H1 (cell line): ENCODE data around the gene A2ML1. TPM values are rescaled to one million over a fixed set of nuclear protein-coding genes. Genes with fewer than 3 reads are reported as not detected.

Source experiments
- CTCF ChIA-PET: fragments of 300-600 bp; sonication (Branson Sonifier 250); formaldehyde crosslinking; loops from one replicate; lab custom pipeline; 2021; ENCODE audit not compliant: partially characterized antibody; lab: Charles Lee
- POLR2A ChIA-PET: fragments of 300-600 bp; sonication (Branson Sonifier 250); formaldehyde crosslinking; loops from one replicate; lab custom pipeline; 2021; ENCODE audit warnings: inconsistent platforms; ENCODE audit not compliant: partially characterized antibody; lab: Charles Lee
- DNase-seq, 2 experiments: peaks; one replicate each; pipeline versions ENCODE4 v3.0.0 to v3.0.0-alpha.2; 2010 to 2022; ENCODE audit warnings: low spot score in 2 of 2, low read depth in 1 of 2, mixed read lengths in 1 of 2
- FAIRE-seq: peaks from 2 replicates; lab custom pipeline; 2011; peaks lifted over from hg19 to GRCh38; lab: Jason Lieb, UNC
- H2AFZ ChIP-seq: 2 replicates; pipeline ENCODE4 v1.8.1; 2012; ENCODE audit warnings: low read length, inconsistent platforms
- H2AK5ac ChIP-seq: 2 replicates; pipeline ENCODE4 v1.6.1; 2013; ENCODE audit warnings: low read depth, low read length
- H2BK120ac ChIP-seq: replicated peaks from 2 replicates; pipeline ENCODE3; 2013; ENCODE audit warnings: low read depth, low read length, inconsistent platforms
- H2BK12ac ChIP-seq: 2 replicates; pipeline ENCODE4 v1.6.1; 2013; ENCODE audit warnings: low read depth, low read length
- H2BK15ac ChIP-seq: 2 replicates; pipeline ENCODE4 v1.6.1; 2013; ENCODE audit warnings: low read length
- H2BK20ac ChIP-seq: 2 replicates; pipeline ENCODE4 v1.6.1; 2013; ENCODE audit warnings: low read length
- H2BK5ac ChIP-seq: 2 replicates; pipeline ENCODE4 v1.6.1; 2013; ENCODE audit warnings: low read depth, low read length
- H3K14ac ChIP-seq: 2 replicates; pipeline ENCODE4 v1.6.1; 2013; ENCODE audit warnings: inconsistent platforms; ENCODE audit not compliant: insufficient read length
- H3K18ac ChIP-seq: 2 replicates; pipeline ENCODE4 v1.6.1; 2013; ENCODE audit warnings: low read length; ENCODE audit errors: extremely low read depth
- H3K23ac ChIP-seq: 2 replicates; pipeline ENCODE4 v1.6.1; 2013; ENCODE audit warnings: inconsistent platforms; ENCODE audit not compliant: insufficient read length
- H3K23me2 ChIP-seq: 2 replicates; pipeline ENCODE4 v1.6.1; 2013; ENCODE audit warnings: low read depth, low read length
- H3K27ac ChIP-seq: 2 replicates; pipeline ENCODE4 v1.6.1; 2011; ENCODE audit warnings: low read depth, low read length, inconsistent platforms
- H3K27me3 ChIP-seq, 4 experiments: replicated peaks in 1 of 4; 1 replicate in 1 of 4; 2 replicates in 3 of 4; pipeline versions ENCODE4 v1.6.1 to v1.8.1; 2011 to 2013; ENCODE audit warnings: low read length in 3 of 4, mild to moderate bottlenecking in 3 of 4, inconsistent platforms in 2 of 4, mixed read lengths in 2 of 4, moderate library complexity in 1 of 4; ENCODE audit not compliant: control insufficient read depth in 3 of 4, insufficient read depth in 3 of 4; ENCODE audit errors: extremely low read depth in 1 of 4
- H3K36me3 ChIP-seq, 4 experiments: 2 replicates each; pipeline versions ENCODE4 v1.6.1 to v1.8.1; 2011 to 2013; ENCODE audit warnings: mild to moderate bottlenecking in 4 of 4, low read length in 3 of 4, moderate library complexity in 2 of 4, control low read depth in 1 of 4, inconsistent platforms in 1 of 4; ENCODE audit not compliant: insufficient read depth in 4 of 4, control insufficient read depth in 2 of 4
- H3K4ac ChIP-seq: replicated peaks from 2 replicates; pipeline ENCODE3; 2013; ENCODE audit warnings: low read length, low read depth, mixed read lengths, inconsistent platforms; ENCODE audit not compliant: insufficient read length
- H3K4me1 ChIP-seq, 4 experiments: replicated peaks in 1 of 4; 1 replicate in 1 of 4; 2 replicates in 3 of 4; pipeline versions ENCODE4 v1.6.1 to v1.8.1; 2011 to 2013; ENCODE audit warnings: low read length in 3 of 4, inconsistent platforms in 2 of 4, mixed read lengths in 1 of 4; ENCODE audit not compliant: insufficient read depth in 4 of 4, control insufficient read depth in 3 of 4
- H3K4me2 ChIP-seq, 2 experiments: 2 replicates each; pipeline versions ENCODE4 v1.6.1 to v1.8.1; 2011 to 2013; ENCODE audit warnings: low read depth in 2 of 2, low read length in 2 of 2, control low read depth in 1 of 2, inconsistent platforms in 1 of 2, mild to moderate bottlenecking in 1 of 2; ENCODE audit not compliant: insufficient read depth in 1 of 2
- H3K4me3 ChIP-seq, 4 experiments: fragments of 200-600, 300-600 bp in 1 of 4; sonication (generic), shearing (Covaris generic), sonication (Bioruptor Twin) in 1 of 4; 2 replicates each; pipeline versions ENCODE4 v1.5.1 to v1.8.1; 2011 to 2016; ENCODE audit warnings: low read length in 4 of 4, low read depth in 3 of 4, control low read depth in 2 of 4, inconsistent platforms in 2 of 4, mild to moderate bottlenecking in 2 of 4, mixed read lengths in 1 of 4, moderate library complexity in 1 of 4; ENCODE audit not compliant: insufficient read depth in 2 of 4; ENCODE audit errors: extremely low read depth in 1 of 4
- H3K56ac ChIP-seq: replicated peaks from 2 replicates; pipeline ENCODE3; 2013; ENCODE audit warnings: low read depth, mild to moderate bottlenecking, mixed read lengths, low read length, inconsistent platforms; ENCODE audit not compliant: insufficient read length
- H3K79me1 ChIP-seq: 2 replicates; pipeline ENCODE4 v1.6.1; 2013; ENCODE audit warnings: low read depth, low read length, control low read depth
- H3K79me2 ChIP-seq, 2 experiments: 2 replicates each; pipeline versions ENCODE4 v1.6.1 to v1.8.1; 2012 to 2013; ENCODE audit warnings: low read length in 2 of 2, mild to moderate bottlenecking in 2 of 2, inconsistent platforms in 1 of 2; ENCODE audit not compliant: insufficient read depth in 2 of 2, control insufficient read depth in 1 of 2
- H3K9ac ChIP-seq, 4 experiments: replicated peaks in 1 of 4; 1 replicate in 1 of 4; 2 replicates in 3 of 4; pipeline versions ENCODE4 v1.6.1 to v1.8.1; 2011 to 2013; ENCODE audit warnings: low read depth in 3 of 4, low read length in 3 of 4, control low read depth in 2 of 4, mild to moderate bottlenecking in 2 of 4, moderate library complexity in 2 of 4, inconsistent platforms in 1 of 4; ENCODE audit errors: extremely low read depth in 1 of 4
- H3K9me3 ChIP-seq, 2 experiments: 2 replicates each; pipeline versions ENCODE4 v1.6.1 to v1.8.1; 2012 to 2013; ENCODE audit warnings: mild to moderate bottlenecking in 2 of 2, moderate library complexity in 2 of 2, control low read depth in 1 of 2, inconsistent platforms in 1 of 2, low read depth in 1 of 2, low read length in 1 of 2, mixed read lengths in 1 of 2; ENCODE audit not compliant: insufficient read depth in 2 of 2
- H4K20me1 ChIP-seq, 2 experiments: replicated peaks in 1 of 2; 2 replicates each; pipeline versions ENCODE3 to v1.8.1; 2011 to 2013; ENCODE audit warnings: inconsistent platforms in 2 of 2, low read length in 2 of 2, mild to moderate bottlenecking in 1 of 2; ENCODE audit not compliant: insufficient read depth in 2 of 2, control insufficient read depth in 1 of 2
- H4K5ac ChIP-seq: 2 replicates; pipeline ENCODE4 v1.6.1; 2013; ENCODE audit warnings: low read length, low read depth, mixed read lengths, inconsistent platforms; ENCODE audit not compliant: insufficient read length
- H4K8ac ChIP-seq: 2 replicates; pipeline ENCODE4 v1.8.0; 2013; ENCODE audit warnings: mild to moderate bottlenecking, moderate library complexity, low read length, inconsistent platforms; ENCODE audit not compliant: insufficient read depth; ENCODE audit errors: extremely low read depth
- H4K91ac ChIP-seq: replicated peaks from 2 replicates; pipeline ENCODE3; 2013; ENCODE audit warnings: low read length, mixed read lengths, inconsistent platforms; ENCODE audit not compliant: insufficient read length
- JUN ChIP-seq: IDR thresholded peaks from 2 replicates; pipeline ENCODE4 v1.6.1; 2011; ENCODE audit warnings: low read depth, mild to moderate bottlenecking, improper control_type of control experiment, low read length
- KDM5A ChIP-seq: fragments of 200-600 bp; IDR thresholded peaks from 2 replicates; pipeline ENCODE4 v1.7.1; 2012; ENCODE audit warnings: mild to moderate bottlenecking, low read length, inconsistent platforms, mixed read lengths
- POLR2A ChIP-seq, 2 experiments: IDR thresholded peaks; 1 replicate in 1 of 2; 2 replicates in 1 of 2; pipeline ENCODE4 v1.6.1; 2011; ENCODE audit warnings: low read depth in 2 of 2, low read length in 2 of 2, mild to moderate bottlenecking in 2 of 2; ENCODE audit errors: control extremely low read depth in 1 of 2
- SIRT6 ChIP-seq: IDR thresholded peaks from one replicate; pipeline ENCODE4 v1.7.1; 2012; ENCODE audit warnings: low read length, inconsistent platforms
- SRF ChIP-seq: IDR thresholded peaks from 2 replicates; pipeline ENCODE4 v1.6.1; 2011; ENCODE audit warnings: mild to moderate bottlenecking, low read depth, low read length, moderate library complexity
- TCF12 ChIP-seq: IDR thresholded peaks from 2 replicates; pipeline ENCODE4 v1.6.1; 2011; ENCODE audit warnings: low read depth, mild to moderate bottlenecking, low read length
- TEAD4 ChIP-seq: IDR thresholded peaks from 2 replicates; pipeline ENCODE4 v1.6.1; 2012; ENCODE audit warnings: low read depth, low read length, inconsistent platforms, mixed read lengths
- WGBS, 2 experiments: shearing (Covaris generic) in 1 of 2; methylation state at CpG; one replicate each; pipeline versions ENCODE4 v1.1.6 to v1.1.7; 2013 to 2015; ENCODE audit warnings: low lambda C conversion rate in 2 of 2, mixed read lengths in 2 of 2, inconsistent platforms in 1 of 2, low coverage in 1 of 2, missing lambda C conversion rate in 1 of 2; ENCODE audit not compliant: insufficient replicate concordance in 2 of 2, insufficient coverage in 1 of 2, insufficient read length in 1 of 2; ENCODE audit errors: extremely low coverage in 1 of 2, missing lambda C conversion rate in 1 of 2; 5-methylcytosine and 5-hydroxymethylcytosine counted together
- polyA plus RNA-seq, 7 experiments: library from polyadenylated mRNA; depleted of rRNA in 3 of 7; stranded (reverse) in 5 of 7; unstranded in 2 of 7; fragments of >200 nt in 5 of 7; fragments of 200-250 nt in 2 of 7; gene quantifications; 1 replicate in 5 of 7; 2 replicates in 1 of 7; 4 replicates in 1 of 7; pipeline versions ENCODE4 v1.2.1 to v1.2.3, GENCODE V29; 2011 to 2013; ENCODE audit warnings: missing spikeins in 2 of 7, mixed read lengths in 2 of 7
- total RNA-seq: library from RNA; stranded (reverse); fragmentation: NEBNext Ultra II Directional; extraction: Animal tissue kit (Norgen Biotek cat#: 25700); gene quantifications from 2 replicates; pipeline ENCODE4 v1.2.1, GENCODE V29; 2021
- TF ChIP-seq, protein P1 (sequence below): IDR thresholded peaks from 2 replicates; pipeline ENCODE4 v1.6.1; 2011; ENCODE audit warnings: low read depth, mild to moderate bottlenecking, low read length; ENCODE audit not compliant: insufficient read depth

The A2ML1 gene
- total and polyA plus RNA-seq, 2 of the 8 experiments (the other 6 are each of a cell fraction or from before 2014, with no cell fraction given): 10.2 to 10.3 TPM

GRCh38 chr12:8905546-8905945, 83.1 kb downstream of the A2ML1 start:
- no peak overlapping the region for H3K4ac ChIP-seq
- DNase-seq: no peak
- H3K23me2 ChIP-seq: no peaks in the 10 kb centered on the region; the same call in 1 of the 2 replicates
- ChIA-PET CTCF (interaction anchor here (0.9 to 2.8 kb wide), 2 partner anchors 15 to 79 kb away, joined by 3 to 12 read pairs; no protein-coding TSS in a partner anchor), POLR2A (interaction anchor here (0.6 to 3.8 kb wide), 4 partner anchors 9 to 287 kb away, joined by 3 to 16 read pairs (median 4); partner anchors contain the start of gene PHC1)
- H2BK120ac ChIP-seq: no peak overlapping the region
- H2AFZ ChIP-seq: no peak overlapping the region
- peaks cover 4 to 25% (median 17%) of the 10 kb centered on the region in 4 experiments; a peak in 6 of 7 replicates for H3K4me1 ChIP-seq
- peak overlapping the region; percentile 86; the same call in 1 of the 2 replicates for H2BK5ac ChIP-seq
- H4K5ac ChIP-seq: no peak overlapping the region
- H4K91ac ChIP-seq: no peak overlapping the region
- peak overlapping the region; percentile 94; the same call in 1 of the 2 replicates for H2BK12ac ChIP-seq
- H4K8ac ChIP-seq: no peak overlapping the region
- H2BK20ac ChIP-seq: no peak overlapping the region
- 66% methylated on average over 6 of the region's 10 CpGs; no CpG with 5 or more reads in 1 of the 2 experiments for WGBS, 2 experiments
- H3K27me3 ChIP-seq: no peaks in the 10 kb centered on the region
- H3K56ac ChIP-seq: no peak overlapping the region
- no peaks in the 10 kb centered on the region for H3K79me2 ChIP-seq
- TF ChIP-seq, protein P1, sequence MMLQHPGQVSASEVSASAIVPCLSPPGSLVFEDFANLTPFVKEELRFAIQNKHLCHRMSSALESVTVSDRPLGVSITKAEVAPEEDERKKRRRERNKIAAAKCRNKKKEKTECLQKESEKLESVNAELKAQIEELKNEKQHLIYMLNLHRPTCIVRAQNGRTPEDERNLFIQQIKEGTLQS: no peak
- no peak for TF ChIP-seq POLR2A (IDR thresholded peaks at IDR 0.05; ENCODE audit: control extremely low read depth in 1 of 2, low read depth in 2 of 2, low read length in 2 of 2)
- no peak for TF ChIP-seq SRF
- no peak for TF ChIP-seq KDM5A
- no peak for TF ChIP-seq TCF12
- TF ChIP-seq JUN: no peak
- peak; percentile 80 for TF ChIP-seq TEAD4
- no peak for TF ChIP-seq SIRT6
- no peak overlapping the region for H3K9ac ChIP-seq
- H3K9me3 ChIP-seq: peaks cover 2 to 6% of the 10 kb centered on the region in 2 experiments; a peak in 1 of 4 replicates
- no peak for FAIRE-seq
- H4K20me1 ChIP-seq: no peaks in the 10 kb centered on the region
- no peak overlapping the region; the same call in 1 of the 2 replicates for H2AK5ac ChIP-seq
- H3K36me3 ChIP-seq: no peaks in the 10 kb centered on the region; a peak in 1 of 8 replicates
- H3K23ac ChIP-seq: no peak overlapping the region
- H3K79me1 ChIP-seq: no peaks in the 10 kb centered on the region
- no peak overlapping the region for H2BK15ac ChIP-seq
- H3K4me3 ChIP-seq: no peak overlapping the region
- no peak overlapping the region for H3K18ac ChIP-seq
- peak overlapping the region in 1 of 2 experiments; percentile 10; a peak in 3 of 4 replicates for H3K4me2 ChIP-seq
- no peak overlapping the region for H3K14ac ChIP-seq
- H3K27ac ChIP-seq: no peak overlapping the region
